ENCODE measurements around the gene GLB1L. TPM values are rescaled to one million over a fixed set of nuclear protein-coding genes. Genes with fewer than 3 reads are reported as not detected.

The GLB1L gene
- total and polyA plus RNA-seq, 4 donors: 2.3 to 5.2 (median 2.6) TPM

- H3K27me3 ChIP-seq (ENCODE audit: control insufficient read depth in 4 of 4, insufficient read depth in 4 of 4, low read length in 3 of 4): no peaks in the 10 kb centered on the region
- no peak overlapping the region for H3K27ac ChIP-seq (ENCODE audit: low read depth in 1 of 2, low read length in 2 of 2)
- DNase-seq (ENCODE audit: low spot score): peak; percentile 29
- no peak overlapping the region for H3K4me3 ChIP-seq (ENCODE audit: low read depth in 1 of 3, low read length in 3 of 3)
- H3K36me3 ChIP-seq (ENCODE audit: control insufficient read depth in 4 of 4, insufficient read depth in 3 of 4, low read depth in 1 of 4, low read length in 3 of 4): peaks cover 11 to 37% (median 15%) of the 10 kb centered on the region in 4 donors
- 96% methylated on average over 10 of the region's 10 CpGs for WGBS
- TF ChIP-seq TAF1 (conservative IDR thresholded peaks at IDR 0.05): no peak
- no peak for TF ChIP-seq ZBTB33 (IDR thresholded peaks at IDR 0.05)
- TF ChIP-seq FOXA1 (IDR thresholded peaks at IDR 0.05): no peak
- TF ChIP-seq JUND (IDR thresholded peaks at IDR 0.05): no peak
- TF ChIP-seq SP1 (IDR thresholded peaks at IDR 0.05): no peak
- TF ChIP-seq HNF4A (conservative IDR thresholded peaks at IDR 0.05): no peak
- TF ChIP-seq RXRA (IDR thresholded peaks at IDR 0.05): no peak
- no peak for TF ChIP-seq REST (IDR thresholded peaks at IDR 0.05)
- no peak for TF ChIP-seq EGR1 (IDR thresholded peaks at IDR 0.05; ENCODE audit: low read depth in 2 of 2)
- H3K9ac ChIP-seq (ENCODE audit: low read depth in 1 of 2, low read length in 2 of 2): no peak overlapping the region
- peaks cover 0 to 17% (median 13%) of the 10 kb centered on the region in 4 donors for H3K4me1 ChIP-seq (ENCODE audit: control insufficient read depth in 4 of 4, insufficient read depth in 4 of 4, low read length in 3 of 4)
- H3K9me3 ChIP-seq (ENCODE audit: control insufficient read depth in 4 of 4, low read length in 3 of 4): no peaks in the 10 kb centered on the region
These were observed 31.7 kb downstream of the GLB1L start for GRCh38 chr2:219213486-219214071.

- TF ChIP-seq FOXA2 (IDR thresholded peaks at IDR 0.05) (no peak), RXRA (IDR thresholded peaks at IDR 0.05) (no peak), MAX (IDR thresholded peaks at IDR 0.05) (no peak), NR2F2 (IDR thresholded peaks at IDR 0.05) (no peak), HNF4G (IDR thresholded peaks at IDR 0.05) (no peak), ZBTB33 (IDR thresholded peaks at IDR 0.05) (no peak), TAF1 (conservative IDR thresholded peaks at IDR 0.05) (no peak), GABPA (IDR thresholded peaks at IDR 0.05 in 1 of 2, conservative IDR thresholded peaks at IDR 0.05 in 1 of 2) (no peak), HNF4A (conservative IDR thresholded peaks at IDR 0.05) (no peak), REST (IDR thresholded peaks at IDR 0.05) (no peak), EGR1 (IDR thresholded peaks at IDR 0.05; ENCODE audit: low read depth in 2 of 2) (no peak), SP1 (IDR thresholded peaks at IDR 0.05) (no peak), CTCF (IDR thresholded peaks at IDR 0.05; ENCODE audit: low read depth, low read length, missing input control) (no peak), JUND (IDR thresholded peaks at IDR 0.05) (no peak), YY1 (IDR thresholded peaks at IDR 0.05) (no peak), RAD21 (IDR thresholded peaks at IDR 0.05) (no peak), FOXA1 (IDR thresholded peaks at IDR 0.05) (no peak)
- H3K4me1 ChIP-seq (ENCODE audit: control insufficient read depth in 4 of 4, insufficient read depth in 4 of 4, low read length in 3 of 4): peaks cover 3 to 17% (median 16%) of the 10 kb centered on the region in 4 donors
- H3K4me3 ChIP-seq (ENCODE audit: low read depth in 1 of 3, low read length in 3 of 3): no peak overlapping the region
- peak; percentile 32 for DNase-seq (ENCODE audit: low spot score)
- H3K36me3 ChIP-seq (ENCODE audit: control insufficient read depth in 4 of 4, insufficient read depth in 3 of 4, low read depth in 1 of 4, low read length in 3 of 4): peaks cover 11 to 37% (median 15%) of the 10 kb centered on the region in 4 donors
- no peak overlapping the region for H3K9ac ChIP-seq (ENCODE audit: low read depth in 1 of 2, low read length in 2 of 2)
- no peaks in the 10 kb centered on the region for H3K9me3 ChIP-seq (ENCODE audit: control insufficient read depth in 4 of 4, low read length in 3 of 4)
- no peaks in the 10 kb centered on the region for H3K27me3 ChIP-seq (ENCODE audit: control insufficient read depth in 4 of 4, insufficient read depth in 4 of 4, low read length in 3 of 4)
- H3K27ac ChIP-seq (ENCODE audit: low read depth in 1 of 2, low read length in 2 of 2): no peak overlapping the region
- WGBS: 89% methylated on average over 8 of the region's 8 CpGs
These were observed 32.2 kb downstream of the GLB1L start for GRCh38 chr2:219213026-219213415.
